GM18508 (cell line): ENCODE data around the gene ORM1.

Experiments
- ATAC-seq: cut with Tn5 transposase; IDR thresholded peaks from one replicate; pipeline ENCODE4 v1.9.1; 2021; ENCODE audit warnings: moderate number of reproducible peaks; ENCODE audit not compliant: insufficient read depth, unreplicated experiment

The ORM1 gene

DNA sequence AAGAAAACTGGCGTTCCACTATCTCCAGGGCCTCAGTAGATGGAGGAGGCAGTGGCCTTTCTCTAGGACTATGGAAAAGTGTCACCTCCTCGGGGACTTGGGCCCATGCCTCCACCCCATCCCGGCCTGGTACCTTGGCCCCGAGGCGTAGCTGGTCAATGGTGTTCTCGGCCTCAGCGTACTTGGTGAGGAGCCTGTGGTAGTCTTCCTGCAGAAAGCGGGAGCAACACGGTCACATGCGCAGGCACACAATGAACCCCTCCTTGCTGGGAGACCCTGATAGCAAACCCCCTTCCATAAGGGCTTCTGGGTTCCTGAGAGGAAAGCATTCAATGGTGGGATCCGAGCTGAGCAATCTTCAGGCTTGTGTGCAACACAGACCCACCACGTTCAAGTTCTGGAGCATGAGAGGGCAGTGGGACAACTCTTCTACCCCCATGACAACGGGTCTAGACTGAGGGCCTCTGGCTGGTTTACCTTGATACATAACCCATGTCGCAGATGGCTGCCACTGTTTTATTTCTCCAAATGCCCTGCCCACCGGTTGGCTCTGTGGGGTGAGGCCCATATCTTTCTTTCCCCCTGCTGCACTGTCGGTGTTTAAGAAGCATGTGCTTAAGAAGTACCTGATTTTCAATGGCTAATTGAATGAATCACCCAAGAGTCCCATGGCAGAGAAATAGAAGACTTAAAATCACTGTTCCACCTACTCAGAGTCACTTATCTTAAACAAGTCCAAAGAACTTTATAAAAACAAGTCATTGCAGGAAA lies 51.2 kb downstream of the ORM1 start:
- no peak for ATAC-seq

DNA sequence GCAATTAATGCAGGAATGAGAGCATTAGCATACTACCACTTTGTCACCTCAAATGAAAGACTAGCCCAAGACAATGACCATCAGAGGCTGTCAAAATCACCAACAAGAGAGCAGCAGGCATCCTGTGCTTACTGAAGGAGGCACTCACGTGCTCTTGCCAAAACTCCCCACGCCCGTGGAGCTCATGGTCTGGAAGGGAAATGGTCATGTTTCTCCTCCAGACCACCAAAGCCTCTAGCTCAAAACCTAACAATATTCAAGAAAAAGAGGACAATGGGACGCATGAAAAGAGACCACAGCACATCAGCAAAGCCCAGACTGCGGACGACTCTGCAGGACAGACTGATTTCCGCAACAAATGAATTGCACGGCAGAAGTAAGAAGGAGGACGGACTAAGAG lies 52.0 kb downstream of the ORM1 start:
- ATAC-seq, result no peak

DNA sequence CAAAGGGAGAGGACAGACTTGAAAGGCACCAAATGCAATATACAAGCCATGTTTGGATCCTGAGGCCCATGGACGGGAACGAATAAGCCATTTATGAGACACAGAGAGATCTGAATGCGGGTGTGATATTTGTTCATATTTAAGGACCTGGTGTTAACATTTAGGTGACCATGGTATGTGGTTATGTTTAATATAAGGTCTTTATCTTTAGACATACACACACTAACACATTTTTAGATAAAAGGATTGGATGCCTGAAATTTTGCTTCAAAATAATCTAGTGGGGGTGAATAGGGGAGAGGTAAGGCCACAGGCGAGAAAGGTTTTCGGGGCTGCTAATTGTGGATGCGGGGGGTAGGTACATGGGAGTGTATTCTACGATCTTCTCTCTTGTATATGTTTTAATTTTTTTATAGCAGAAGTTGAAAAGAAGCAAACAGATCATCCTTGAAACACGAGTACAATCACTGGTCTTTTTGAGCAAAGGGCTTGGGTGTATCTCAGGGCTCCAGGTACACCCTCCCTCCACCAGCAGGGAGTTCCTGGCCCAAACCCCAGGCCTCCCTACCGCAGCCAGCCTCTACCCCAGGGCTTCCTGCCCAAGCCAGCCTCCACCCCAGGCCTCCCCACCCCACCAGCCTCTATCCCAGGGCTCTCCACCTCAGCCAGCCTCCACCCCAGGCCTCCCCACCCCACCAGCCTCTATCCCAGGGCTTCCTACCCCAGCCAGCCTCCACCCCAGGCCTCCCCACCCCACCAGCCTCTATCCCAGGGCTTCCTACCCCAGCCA lies 52.7 kb downstream of the ORM1 start:
- no peak for ATAC-seq
